Measurements from ENCODE around the gene MPHOSPH10.

- TF ChIP-seq CTCF (IDR thresholded peaks at IDR 0.05) (no peak), POLR2A (IDR thresholded peaks at IDR 0.05) (no peak), EP300 (IDR thresholded peaks at IDR 0.05) (no peak)
Measured at GRCh38 chr2:71154279-71154678, 23.8 kb downstream of the MPHOSPH10 start.
